Glomerular visceral epithelial cell (primary cell): ENCODE data around the gene CAMKMT.

Experiments
- DNase-seq: peaks from one replicate; pipeline ENCODE4 v3.0.0-alpha.2; 2016; ENCODE audit errors: extremely low spot score

CAMKMT gene

DNA sequence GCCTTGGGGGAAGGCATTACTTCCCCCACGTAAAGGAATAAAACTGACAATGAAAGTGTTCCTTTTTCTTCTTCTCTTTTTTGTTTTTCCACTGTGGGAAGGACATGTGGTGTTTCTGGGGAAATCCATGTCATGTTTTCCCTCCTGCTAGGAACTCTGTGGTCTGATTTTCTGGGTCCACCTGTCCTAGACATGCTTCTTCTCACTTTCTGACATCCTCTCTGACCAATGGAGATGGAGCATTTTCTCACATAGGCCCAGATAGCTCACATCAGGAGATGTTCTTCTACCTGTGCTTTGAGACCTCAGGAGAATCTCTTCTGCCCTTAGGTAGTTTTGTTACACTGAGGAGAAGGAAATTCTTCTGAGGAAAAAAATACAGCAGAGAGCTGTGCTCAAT lies 327.8 kb downstream of the CAMKMT start:
- no peak for DNase-seq

DNA sequence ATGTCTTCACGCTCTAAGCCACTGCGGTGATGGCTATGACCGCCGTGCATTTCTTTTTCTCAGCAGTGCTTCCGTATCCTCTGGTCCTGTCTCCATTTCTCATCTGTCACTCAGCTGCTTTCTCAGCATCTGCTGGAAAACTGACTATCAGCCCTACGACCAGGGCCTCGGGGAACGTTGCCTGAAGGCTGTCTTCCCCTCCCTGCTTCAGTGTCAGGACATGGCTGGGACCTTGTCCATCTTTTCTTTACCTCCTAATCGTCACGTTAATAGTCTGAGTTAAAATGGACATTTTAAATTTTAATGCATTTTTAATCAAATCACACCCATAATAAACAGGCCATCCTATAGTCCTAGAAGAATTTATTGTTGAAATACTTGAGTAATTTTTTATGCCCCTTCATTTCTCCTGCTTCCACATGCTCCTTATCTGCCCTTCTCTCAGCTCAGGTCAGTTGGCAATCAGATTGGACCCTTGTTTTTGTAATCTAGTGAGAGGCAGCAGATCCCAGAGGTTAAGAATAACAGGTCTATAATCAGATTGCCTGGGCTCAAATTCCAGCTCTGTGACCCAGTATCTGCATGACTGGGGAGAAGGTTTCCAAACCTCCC lies 329.5 kb downstream of the CAMKMT start:
- DNase-seq = no peak

DNA sequence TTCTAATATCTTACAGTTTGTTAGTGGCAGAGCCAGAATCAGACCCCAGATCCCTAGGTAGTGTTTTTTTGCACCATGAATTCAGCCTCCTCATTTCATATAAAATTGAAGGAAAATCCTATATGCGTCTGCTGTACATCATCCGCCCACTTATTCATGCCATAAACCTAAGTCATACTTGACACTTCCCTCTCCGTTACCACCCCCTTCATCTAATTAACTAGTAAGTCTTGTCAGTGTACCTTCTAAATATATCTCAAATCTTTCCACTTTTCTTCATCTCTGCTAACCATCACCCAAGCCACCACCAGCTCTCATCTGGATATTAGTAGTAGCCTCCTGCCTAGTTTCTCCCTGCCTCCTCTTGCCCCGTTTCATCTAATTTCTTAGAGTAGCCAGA lies 331.1 kb downstream of the CAMKMT start:
- DNase-seq = no peak

DNA sequence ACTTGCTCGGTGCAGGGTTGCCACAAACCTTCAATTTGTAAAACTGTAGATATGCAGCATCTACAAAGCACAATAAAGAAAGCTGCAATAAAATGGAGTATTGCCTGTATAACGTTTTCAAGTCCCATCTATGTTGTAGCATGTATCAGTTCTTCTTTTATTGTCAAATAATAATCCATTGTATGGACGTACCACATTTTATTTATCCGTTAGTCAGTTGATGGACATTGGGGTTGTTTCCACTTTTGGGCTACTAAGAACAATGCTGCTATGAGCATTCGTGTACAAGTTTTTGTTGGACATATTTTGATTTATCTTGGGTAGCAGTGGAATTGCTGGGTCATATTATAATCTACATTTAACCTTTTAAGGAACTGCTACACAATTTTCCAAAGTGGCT lies 339.1 kb downstream of the CAMKMT start:
- no peak for DNase-seq

DNA sequence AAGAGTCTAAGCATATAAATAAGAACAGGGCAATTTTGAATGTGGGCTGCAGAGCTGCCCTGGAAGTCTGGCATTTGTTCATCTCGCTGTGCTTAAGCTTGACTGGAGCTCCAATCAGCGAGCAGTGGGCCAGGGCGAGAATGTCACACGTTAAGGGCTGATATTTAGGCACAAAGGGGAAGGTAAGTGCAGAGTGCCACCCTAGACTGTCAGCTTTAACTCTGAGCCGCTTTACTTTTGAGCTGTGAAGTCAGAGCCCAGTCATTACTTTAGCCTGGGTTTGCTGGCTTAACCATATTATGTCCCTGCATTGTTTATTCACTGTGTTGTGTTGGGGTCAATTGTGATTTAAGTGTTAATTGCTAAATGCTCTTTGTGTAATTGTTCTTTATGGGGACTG lies 343.6 kb downstream of the CAMKMT start:
- no peak for DNase-seq

DNA sequence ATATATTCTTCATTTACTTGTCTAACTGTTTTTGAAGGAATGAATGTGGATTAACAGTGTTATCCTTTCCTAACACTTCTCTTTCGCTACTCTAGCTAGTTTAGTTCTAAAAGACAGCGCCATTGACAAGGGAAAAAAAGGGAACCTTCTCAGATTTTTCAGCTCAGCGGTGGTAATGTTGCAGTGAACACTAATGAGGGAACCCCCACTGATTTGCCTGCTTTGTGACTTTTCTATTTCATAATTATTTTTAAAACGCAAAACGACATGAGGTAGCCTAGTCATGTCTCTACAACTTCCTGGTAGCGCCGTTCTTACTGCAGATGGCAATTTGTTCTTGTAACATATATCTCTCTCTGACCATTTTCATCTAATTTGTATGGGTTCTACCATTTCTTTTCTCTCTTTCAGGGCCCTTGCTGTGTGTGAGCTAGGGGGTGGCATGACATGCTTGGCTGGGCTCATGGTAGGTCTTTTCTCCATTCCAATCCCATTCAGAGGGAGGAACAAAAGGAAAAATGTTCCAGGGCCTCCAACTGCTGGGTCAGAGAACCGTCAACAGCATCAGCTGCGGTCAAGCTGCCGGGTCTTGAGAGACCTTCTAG lies 344.2 kb downstream of the CAMKMT start:
- no peak for DNase-seq

DNA sequence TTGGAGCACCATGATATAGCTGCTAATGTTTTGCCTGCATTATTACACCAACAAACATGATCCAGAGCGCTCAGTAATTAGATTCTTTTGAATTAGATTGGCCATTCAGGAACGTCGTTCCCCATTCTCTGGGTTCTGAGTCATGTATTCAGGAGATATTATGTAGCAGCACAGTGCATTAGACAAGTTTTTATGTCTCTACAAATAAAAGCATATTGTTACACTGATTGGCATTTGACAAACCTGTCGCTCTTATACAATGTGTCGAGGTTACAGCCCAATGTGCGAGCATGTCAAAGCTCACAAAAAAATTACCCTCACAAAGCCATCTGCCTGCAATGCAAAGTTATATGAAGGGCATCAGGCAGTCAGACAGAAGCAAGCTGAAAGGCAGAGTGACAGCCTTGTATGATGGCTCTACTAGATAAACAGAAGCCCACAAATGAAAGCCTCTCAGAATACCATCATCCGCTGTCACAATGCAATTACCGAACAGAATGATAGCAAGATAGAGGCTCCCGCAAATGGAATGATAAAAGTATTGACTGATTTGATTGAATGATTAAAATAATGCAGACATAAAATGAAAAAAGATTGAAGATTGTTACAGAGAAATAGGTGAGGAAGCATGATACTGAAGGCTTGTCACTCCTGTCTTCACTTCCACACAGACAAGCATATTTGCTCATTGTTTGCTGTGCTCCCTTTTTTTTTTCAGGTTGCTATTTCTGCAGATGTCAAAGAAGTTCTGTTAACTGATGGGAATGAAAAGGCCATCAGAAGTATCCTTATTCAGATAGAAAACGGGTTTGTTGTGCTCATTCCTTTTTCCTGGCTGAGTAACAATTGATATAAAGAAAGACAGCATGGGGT lies 345.2 kb downstream of the CAMKMT start:
- DNase-seq = no peak

DNA sequence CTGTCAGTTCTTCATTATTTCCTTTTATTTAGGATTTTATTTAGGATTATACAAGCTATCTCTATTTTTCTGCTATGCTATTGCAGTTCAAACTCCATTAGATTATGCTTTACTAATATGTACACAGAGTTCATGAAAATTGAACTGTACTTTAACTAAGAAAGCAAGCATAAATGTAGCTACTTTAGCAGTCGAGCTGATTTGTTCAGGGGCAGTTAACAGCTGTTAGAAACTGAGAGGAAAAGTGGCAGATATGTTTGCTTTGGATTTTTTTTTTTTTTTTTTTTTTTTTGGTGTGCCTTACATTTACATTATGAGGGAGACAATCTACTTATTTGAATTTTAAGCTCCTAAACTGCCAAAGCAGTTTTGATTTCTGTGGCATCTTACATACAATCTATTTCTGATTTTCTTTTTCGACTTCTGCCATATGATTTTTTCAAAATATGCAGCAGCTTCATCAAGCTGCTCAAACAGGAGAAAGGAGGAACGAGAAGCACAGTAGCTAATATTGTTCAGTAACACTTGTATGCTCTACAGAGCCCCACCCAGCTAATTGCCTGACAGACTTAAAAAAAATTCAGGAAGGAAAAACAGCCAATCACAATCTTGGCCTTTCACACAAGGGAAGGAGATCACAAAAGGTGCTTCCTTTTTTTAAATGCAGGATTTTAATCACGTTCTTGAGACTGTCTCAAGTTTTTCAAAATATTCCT lies 346.4 kb downstream of the CAMKMT start:
- DNase-seq = no peak

DNA sequence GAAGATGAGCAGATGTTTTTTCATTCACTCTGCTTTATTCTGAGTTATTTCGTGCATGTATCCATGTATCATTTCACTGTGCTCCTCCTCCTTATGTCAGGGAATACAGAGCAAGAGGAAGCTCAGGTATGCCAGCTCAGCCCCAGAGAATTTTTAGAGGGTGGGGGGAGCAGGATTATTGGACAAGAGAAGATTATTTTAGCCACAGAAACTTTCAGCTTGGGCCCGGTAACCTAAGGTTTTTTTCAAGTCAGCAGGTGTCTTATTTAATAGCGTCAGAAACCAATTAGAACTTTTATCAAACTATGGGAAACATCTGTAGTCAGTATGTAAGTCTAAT lies 346.9 kb downstream of the CAMKMT start:
- DNase-seq = no peak

DNA sequence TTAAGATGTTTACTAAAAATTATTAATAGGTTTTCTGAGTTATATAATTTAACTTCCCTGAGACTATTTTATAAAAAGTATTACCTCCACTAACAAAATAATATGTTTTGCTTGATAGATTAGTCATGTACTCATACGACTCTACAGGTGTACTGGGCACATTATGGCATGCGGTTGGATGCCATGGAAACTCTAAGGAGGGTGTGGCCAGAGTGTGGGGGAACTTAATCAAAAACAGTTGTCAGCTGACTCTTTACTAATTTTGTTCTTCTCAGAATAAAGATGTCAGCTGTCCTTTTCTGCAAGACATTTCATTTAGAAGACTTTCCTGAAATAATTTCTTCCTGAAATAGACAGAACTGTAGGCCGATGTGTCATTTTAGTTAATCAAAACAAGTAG lies 351.4 kb downstream of the CAMKMT start:
- DNase-seq = no peak

DNA sequence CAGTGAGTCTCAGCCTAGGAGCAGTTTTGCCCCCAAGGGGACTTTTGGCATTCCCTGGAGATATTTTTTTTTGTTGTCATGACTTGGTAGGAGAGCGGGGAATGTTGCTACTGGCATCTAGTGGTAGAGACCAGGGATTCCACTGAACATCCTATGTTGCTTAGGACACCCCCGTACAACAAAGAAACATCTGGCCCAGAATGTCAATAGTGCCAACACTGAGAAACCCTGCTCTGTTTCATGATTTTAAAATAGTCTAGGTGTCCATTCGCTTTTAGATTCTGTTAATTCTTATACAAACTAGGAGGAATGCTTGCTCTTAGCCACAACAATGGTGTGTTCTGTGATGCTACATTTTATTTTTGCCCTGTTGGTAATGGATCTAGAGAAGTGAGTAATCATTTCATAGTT lies 353.9 kb downstream of the CAMKMT start:
- DNase-seq = peak; percentile 11

DNA sequence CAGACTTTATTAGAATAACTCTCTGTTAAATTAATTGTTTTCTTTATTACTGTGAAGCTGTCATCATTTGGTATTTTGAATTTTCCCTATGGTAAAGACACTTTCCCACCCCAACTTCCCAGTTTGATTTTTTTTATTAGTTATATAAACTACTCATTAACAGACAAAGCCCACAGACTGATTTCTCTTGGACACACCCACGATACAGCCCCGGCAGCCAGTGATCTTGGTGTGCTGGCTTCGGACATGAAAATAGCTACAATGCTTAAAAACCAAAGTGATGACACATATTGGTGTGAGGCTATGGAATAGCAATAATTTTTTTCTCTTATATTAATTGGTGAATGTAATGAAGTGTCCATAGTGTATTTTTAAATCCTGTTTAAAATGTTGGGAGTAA lies 354.4 kb downstream of the CAMKMT start:
- no peak for DNase-seq

DNA sequence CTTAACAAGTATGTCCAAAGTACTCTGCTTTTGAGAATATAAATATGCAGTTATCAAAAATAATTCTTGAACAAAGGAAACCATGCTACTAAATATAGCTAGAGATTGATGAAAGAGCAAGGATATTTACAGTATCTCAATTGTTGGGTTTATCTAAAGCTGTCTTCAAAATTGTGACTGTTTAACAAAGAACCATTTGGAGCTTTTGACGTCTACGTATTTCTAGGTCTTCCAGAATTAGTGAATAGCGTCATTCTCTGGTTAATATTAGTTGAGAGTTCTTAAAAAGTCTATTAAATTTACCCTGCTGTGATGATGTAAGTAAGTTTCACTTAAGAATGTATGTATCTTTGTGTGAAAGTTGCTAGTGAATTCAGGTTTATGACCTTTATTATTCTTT lies 356.7 kb downstream of the CAMKMT start:
- no peak for DNase-seq

DNA sequence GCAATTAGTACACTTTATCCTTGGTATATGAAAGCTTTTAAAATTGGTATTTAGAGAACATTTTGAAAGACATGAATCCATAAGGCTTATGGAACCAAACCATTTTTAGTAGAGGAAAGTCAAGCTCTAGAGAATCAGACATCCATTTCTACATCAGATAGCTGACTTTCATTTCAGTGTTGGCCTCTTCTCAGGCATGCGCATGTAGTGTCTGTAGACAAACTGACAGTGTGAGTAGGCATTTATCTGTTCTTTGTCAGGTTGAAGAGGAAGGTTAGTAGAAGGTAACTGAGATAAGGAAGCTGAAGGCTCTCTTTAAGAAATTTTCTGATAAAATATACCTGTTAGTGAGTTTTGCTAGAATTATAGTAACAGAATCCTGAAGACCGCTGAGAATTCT lies 357.8 kb downstream of the CAMKMT start:
- no peak for DNase-seq

DNA sequence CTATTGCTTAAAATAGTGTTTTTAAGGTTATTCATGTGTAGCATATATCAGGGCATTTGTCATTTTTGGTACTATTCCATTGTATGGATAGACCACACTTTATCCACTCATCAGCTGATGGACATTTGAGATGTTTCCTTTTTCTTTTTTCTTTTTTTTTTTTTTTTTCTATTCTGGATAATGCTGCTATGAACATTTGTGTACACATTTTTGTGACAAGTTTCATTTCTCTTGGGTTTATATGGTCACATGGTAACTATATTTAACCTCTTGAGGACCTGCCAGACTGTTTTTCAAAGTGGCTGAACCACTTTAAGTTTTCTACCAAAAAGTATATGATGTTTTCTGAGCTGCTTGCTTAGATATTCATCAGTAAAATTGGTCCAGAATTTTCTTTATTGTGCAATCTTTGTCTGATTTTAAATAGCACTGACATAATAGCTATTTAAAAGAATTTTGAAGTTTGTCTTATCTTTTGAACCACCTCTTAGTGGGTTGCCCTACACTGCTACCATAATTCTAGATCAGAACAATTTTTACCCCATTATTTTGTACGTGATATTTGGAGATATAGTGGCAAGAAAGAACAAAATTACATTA lies 360.4 kb downstream of the CAMKMT start:
- no peak for DNase-seq

DNA sequence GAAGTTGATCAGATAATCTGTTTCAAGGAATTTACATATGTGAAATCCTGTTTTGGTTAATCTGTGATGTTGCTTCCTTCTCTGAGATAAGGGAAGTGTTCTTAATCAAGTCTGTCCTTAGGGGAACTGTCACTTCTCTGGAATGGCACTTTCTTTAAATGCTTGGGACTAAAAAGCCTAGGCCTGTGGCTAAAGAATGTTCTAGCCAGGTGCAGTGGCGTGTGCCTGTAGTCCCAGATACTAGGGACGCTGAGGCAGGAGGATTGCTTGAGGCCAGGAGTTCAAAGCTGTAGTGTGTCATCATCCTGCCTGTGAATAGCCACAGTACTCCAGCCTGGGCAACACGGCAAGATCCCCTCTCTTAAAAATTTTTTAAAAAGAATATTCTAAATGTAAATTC lies 362.2 kb downstream of the CAMKMT start:
- no peak for DNase-seq

DNA sequence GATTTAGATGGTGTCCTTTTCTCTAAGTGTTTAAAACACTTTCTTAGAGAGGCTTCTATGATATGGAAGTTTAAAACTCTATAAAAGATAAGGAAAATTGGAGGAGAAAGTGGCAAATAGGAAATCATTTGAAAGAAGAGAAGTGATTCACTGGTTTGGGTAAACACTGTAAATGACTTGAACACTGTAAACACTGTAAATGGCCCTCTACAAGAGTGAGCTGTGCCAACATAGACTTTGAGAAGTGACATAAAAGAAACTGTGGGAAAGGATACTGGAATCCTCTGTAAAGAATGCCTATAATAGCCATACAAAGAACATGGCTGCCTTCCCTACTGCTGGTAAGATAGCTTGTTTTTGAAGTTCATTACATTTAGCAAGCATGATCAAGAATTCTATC lies 368.8 kb downstream of the CAMKMT start:
- no peak for DNase-seq

DNA sequence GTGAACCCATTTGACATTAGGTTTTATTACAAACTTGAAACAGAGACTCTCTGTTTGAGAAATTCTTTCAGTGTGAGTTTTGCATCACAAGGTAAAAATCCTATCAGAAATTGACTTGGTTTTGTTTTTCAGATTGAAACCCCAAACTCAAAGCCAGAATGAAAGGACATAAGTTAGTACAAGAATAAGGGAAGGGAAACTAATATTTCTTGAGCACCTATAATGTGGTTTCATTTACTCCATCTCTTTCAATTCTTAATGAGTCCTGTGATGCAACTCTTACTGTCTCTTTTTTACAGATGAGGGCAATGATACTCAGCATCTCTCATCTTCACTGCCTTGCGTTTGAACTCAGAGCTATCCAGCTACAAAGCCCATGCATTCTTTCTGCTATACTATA lies 369.8 kb downstream of the CAMKMT start:
- no peak for DNase-seq

DNA sequence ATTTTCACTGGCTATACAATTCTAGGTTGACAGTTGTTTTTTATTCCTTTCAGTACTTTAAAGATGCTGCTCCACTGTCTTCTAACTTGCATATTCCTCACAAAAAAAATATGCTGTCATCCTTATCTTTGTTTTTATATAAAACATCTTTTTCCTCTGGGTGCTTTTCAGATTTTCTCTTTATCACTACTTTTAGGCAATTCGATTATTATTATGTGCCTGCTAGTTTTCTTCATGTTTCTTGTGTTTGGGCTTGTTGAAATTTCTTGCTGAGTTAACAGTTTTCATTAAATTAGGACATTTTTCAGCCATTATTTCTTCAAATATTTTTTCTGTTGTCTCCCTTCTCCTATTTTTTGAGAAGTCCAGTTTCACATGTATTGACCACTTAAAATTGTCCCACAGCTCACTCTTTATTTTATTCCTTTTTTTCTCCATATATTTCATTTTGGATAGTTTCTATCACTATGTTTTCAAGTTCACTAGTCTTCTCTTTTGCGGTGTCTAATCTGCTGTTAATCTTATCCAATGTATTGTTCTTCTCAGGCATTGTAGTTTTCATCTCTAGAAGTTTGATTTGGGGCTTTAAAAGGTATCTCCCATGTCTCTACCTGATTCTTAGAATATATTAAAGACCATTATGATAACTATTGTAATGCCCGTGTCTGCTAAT lies 374.7 kb downstream of the CAMKMT start:
- DNase-seq = no peak

DNA sequence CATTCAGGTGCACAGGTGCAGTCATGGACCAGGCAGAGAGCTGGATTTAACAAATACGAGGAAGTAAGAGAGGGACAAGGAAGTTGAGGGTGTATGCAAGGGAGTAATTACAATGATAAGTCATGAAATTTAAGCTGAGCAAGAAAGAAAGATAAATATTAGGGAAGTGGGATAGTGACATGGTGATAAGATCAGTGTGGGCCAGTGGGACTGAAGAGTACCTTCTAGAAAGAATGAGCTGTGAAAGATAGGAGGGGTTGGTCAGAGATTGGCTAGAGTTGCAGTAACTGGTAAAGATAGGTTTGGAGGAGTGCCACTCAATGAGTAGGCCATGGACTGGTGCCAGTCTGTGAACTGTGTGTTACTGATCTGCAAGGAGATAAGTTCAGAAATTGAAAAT lies 378.9 kb downstream of the CAMKMT start:
- DNase-seq = no peak

DNA sequence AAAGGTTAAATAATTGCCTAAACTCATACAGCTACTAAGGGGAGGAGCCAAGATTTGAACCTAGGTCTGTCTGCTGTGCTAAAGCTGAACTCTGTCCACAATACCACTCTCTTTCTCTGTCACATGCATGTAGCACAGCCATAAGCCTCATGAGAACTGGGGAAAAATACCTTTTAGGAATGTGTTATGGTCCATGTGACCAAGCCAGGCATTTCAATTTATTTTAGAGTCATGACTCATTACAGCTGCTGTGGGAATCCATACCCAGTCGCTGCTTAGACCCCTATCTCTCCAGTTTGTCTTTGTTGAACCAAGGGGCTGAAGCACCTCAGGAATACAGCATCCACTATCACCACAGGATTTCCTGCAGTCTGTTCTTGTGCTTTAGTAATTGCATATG lies 379.8 kb downstream of the CAMKMT start:
- DNase-seq = no peak

DNA sequence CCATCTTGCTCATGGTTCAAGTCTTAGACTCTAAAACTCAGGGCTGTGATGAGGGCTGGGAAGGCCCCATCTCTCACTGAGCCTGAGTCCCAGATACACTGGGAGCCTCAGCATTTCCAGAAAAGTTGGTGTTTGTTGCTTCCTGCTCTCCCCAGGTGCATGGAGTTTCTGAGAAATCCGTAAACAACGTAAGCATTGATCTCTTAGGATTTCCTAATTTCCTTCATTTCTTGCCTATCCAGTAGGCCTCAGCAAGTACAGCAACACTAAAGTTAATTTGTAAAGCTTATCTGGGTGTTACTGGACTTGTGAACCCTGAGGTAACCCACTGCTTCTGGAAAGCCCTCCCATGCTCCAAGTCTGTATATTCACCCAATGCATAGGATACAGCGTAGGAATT lies 380.3 kb downstream of the CAMKMT start:
- no peak for DNase-seq
